Right lobe of liver (tissue), 4 donors: ENCODE data around the gene GPATCH2.

Experiments used
- CTCF ChIP-seq, 4 donors: fragments of 200-600 bp in 3 of 4; fragments of 450-650 bp in 1 of 4; IDR thresholded peaks; one replicate each; pipeline versions ENCODE4 v1.5.1 to v1.8.0; 2016 to 2022; ENCODE audit warnings: antibody characterized with exemption in 4 of 4, mild to moderate bottlenecking in 2 of 4
- POLR2A ChIP-seq: fragments of 450-650 bp; IDR thresholded peaks from one replicate; pipeline ENCODE4 v1.6.1; 2017; ENCODE audit warnings: antibody characterized with exemption, mild to moderate bottlenecking
- donor health status: DM: no; HTN: no; CAD: no.
- donor health status: DM: no; HTN: no; CAD: no.
- donor health status: DM: no; HTN: yes; CAD: no.

- TF ChIP-seq CTCF (IDR thresholded peaks at IDR 0.05) (no peak), POLR2A (no peak)
Observed at GRCh38 chr1:217564833-217565232, 66.1 kb downstream of the GPATCH2 start.
